ENCODE data around the gene GPX8.

GRCh38 chr5:55134053-55134722 is 25.8 kb upstream of the GPX8 start:
- TF ChIP-seq CTCF (IDR thresholded peaks at IDR 0.05) (no peak), POLR2A (IDR thresholded peaks at IDR 0.05) (no peak), POLR2AphosphoS5 (IDR thresholded peaks at IDR 0.05) (no peak)
